SK-N-SH (cell line): ENCODE results near the gene WDR88.

ENCODE experiments used
- CTCF ChIP-seq: fragments of 200-600 bp; sonication (generic); IDR thresholded peaks from 2 replicates; pipeline ENCODE4 v1.6.1; 2017; ENCODE audit warnings: antibody characterized with exemption, mild to moderate bottlenecking, moderate library complexity
- EP300 ChIP-seq, 2 experiments: IDR thresholded peaks; 2 replicates each; pipeline versions ENCODE4 v1.4.0 to v1.6.1; 2012; ENCODE audit warnings: borderline replicate concordance in 1 of 2, low read depth in 1 of 2, low read length in 1 of 2
- EZH2phosphoT487 ChIP-seq: fragments of 200-600 bp; sonication (generic); IDR thresholded peaks from 2 replicates; pipeline ENCODE4 v1.6.1; 2017; ENCODE audit warnings: low read depth, mixed run types, mild to moderate bottlenecking, antibody characterized with exemption, moderate library complexity, borderline replicate concordance
- GABPA ChIP-seq: IDR thresholded peaks from 2 replicates; pipeline ENCODE4 v1.4.0; 2012; ENCODE audit warnings: low read depth, mild to moderate bottlenecking
- POLR2AphosphoS5 ChIP-seq: IDR thresholded peaks from 2 replicates; pipeline ENCODE4 v1.6.1; 2012; ENCODE audit warnings: low read depth, low read length
- RAD21 ChIP-seq: IDR thresholded peaks from 2 replicates; pipeline ENCODE4 v1.6.1; 2012; ENCODE audit warnings: mild to moderate bottlenecking, low read length
- REST ChIP-seq: IDR thresholded peaks from 2 replicates; pipeline ENCODE4 v1.6.1; 2012; ENCODE audit warnings: mild to moderate bottlenecking, low read depth, low read length, moderate library complexity
- RXRA ChIP-seq: IDR thresholded peaks from 2 replicates; pipeline ENCODE4 v1.4.0; 2012; ENCODE audit warnings: low read depth, mild to moderate bottlenecking, borderline replicate concordance
- TAF1 ChIP-seq: IDR thresholded peaks from 2 replicates; pipeline ENCODE4 v1.6.1; 2012; ENCODE audit warnings: low read depth, mild to moderate bottlenecking, low read length, moderate library complexity, borderline replicate concordance
- YY1 ChIP-seq: IDR thresholded peaks from 2 replicates; pipeline ENCODE4 v1.4.0; 2012; ENCODE audit warnings: low read depth, mild to moderate bottlenecking

- no peak for TF ChIP-seq RXRA
- TF ChIP-seq EZH2phosphoT487 = no peak
- no peak for TF ChIP-seq CTCF
- no peak for TF ChIP-seq TAF1
- no peak for TF ChIP-seq YY1
- no peak for TF ChIP-seq GABPA
- TF ChIP-seq POLR2AphosphoS5 = no peak
- TF ChIP-seq RAD21 = no peak
- TF ChIP-seq REST = no peak
- no peak for TF ChIP-seq EP300 (IDR thresholded peaks at IDR 0.05; ENCODE audit: borderline replicate concordance in 1 of 2, low read depth in 1 of 2, low read length in 1 of 2)
Measured at GRCh38 chr19:33205110-33205509, 73.2 kb downstream of the WDR88 start.
